Astrocyte of the cerebellum (primary cell): ENCODE data around the gene FCER2.

Experiments
- DNase-seq: peaks from one replicate; pipeline ENCODE4 v3.0.0-alpha.2; 2011; ENCODE audit warnings: low read depth
- H3K4me3 ChIP-seq: 2 replicates; pipeline ENCODE4 v1.5.1; 2011; ENCODE audit warnings: mild to moderate bottlenecking, low read depth, low read length, moderate library complexity
- CTCF ChIP-seq: IDR thresholded peaks from 2 replicates; pipeline ENCODE4 v1.5.1; 2012; ENCODE audit warnings: low read length, low read depth, moderate library complexity, mild to moderate bottlenecking; ENCODE audit errors: missing control alignments
- in situ Hi-C: cut with HindIII; loops from 2 replicates; pipeline ENCODE4 v1.10.0; 2017; ENCODE audit warnings: low sequenced_read_pairs

The FCER2 gene

GRCh38 chr19:7670790-7671189 lies 31.1 kb downstream of the FCER2 start:
- in situ Hi-C loops: no loop called here
- H3K4me3 ChIP-seq: no peak overlapping the region
- no peak for DNase-seq
- TF ChIP-seq CTCF: no peak

- peak overlapping the region; percentile 1 for H3K4me3 ChIP-seq
- no peak for DNase-seq
- in situ Hi-C loops: no loop called here
- TF ChIP-seq CTCF: no peak
Measured at GRCh38 chr19:7670150-7670783, 31.7 kb downstream of the FCER2 start.

GRCh38 chr19:7669641-7670040 lies 32.3 kb downstream of the FCER2 start:
- H3K4me3 ChIP-seq: no peak overlapping the region
- in situ Hi-C loops: no loop called here
- DNase-seq: no peak
- TF ChIP-seq CTCF: no peak

GRCh38 chr19:7668842-7669241 lies 33.1 kb downstream of the FCER2 start, which contains the start of gene RETN:
RETN (plus strand) TSS chr19:7669049; CDS start chr19:7669327, 278 bp downstream.
- TF ChIP-seq CTCF: no peak
- in situ Hi-C loops: no loop called here
- H3K4me3 ChIP-seq: no peak within 1 kb of the TSS
- no peak for DNase-seq

- in situ Hi-C loops: no loop called here
- no peak overlapping the region for H3K4me3 ChIP-seq
- TF ChIP-seq CTCF: no peak
- no peak for DNase-seq
Measured at GRCh38 chr19:7665076-7665475, 36.9 kb downstream of the FCER2 start.

GRCh38 chr19:7663706-7664105 lies 38.2 kb downstream of the FCER2 start:
- no peak overlapping the region for H3K4me3 ChIP-seq
- in situ Hi-C loops: no loop called here
- TF ChIP-seq CTCF: no peak
- DNase-seq: no peak
